DOHH2 (cell line): ENCODE results near the gene PACSIN1.

Experiments
- EZH2phosphoT487 ChIP-seq: fragments of 200-600 bp; sonication (generic); IDR thresholded peaks from 2 replicates; pipeline ENCODE4 v1.6.1; 2017; ENCODE audit warnings: borderline replicate concordance, mild to moderate bottlenecking, antibody characterized with exemption, low read length, moderate library complexity, mixed read lengths
- TF ChIP-seq, protein P1 (sequence below): fragments of 200-600 bp; sonication (generic); IDR thresholded peaks from one replicate; pipeline ENCODE4 v1.5.1; 2014; ENCODE audit warnings: antibody characterized with exemption, mild to moderate bottlenecking, low read depth, low read length; ENCODE audit not compliant: poor library complexity, severe bottlenecking

DNA sequence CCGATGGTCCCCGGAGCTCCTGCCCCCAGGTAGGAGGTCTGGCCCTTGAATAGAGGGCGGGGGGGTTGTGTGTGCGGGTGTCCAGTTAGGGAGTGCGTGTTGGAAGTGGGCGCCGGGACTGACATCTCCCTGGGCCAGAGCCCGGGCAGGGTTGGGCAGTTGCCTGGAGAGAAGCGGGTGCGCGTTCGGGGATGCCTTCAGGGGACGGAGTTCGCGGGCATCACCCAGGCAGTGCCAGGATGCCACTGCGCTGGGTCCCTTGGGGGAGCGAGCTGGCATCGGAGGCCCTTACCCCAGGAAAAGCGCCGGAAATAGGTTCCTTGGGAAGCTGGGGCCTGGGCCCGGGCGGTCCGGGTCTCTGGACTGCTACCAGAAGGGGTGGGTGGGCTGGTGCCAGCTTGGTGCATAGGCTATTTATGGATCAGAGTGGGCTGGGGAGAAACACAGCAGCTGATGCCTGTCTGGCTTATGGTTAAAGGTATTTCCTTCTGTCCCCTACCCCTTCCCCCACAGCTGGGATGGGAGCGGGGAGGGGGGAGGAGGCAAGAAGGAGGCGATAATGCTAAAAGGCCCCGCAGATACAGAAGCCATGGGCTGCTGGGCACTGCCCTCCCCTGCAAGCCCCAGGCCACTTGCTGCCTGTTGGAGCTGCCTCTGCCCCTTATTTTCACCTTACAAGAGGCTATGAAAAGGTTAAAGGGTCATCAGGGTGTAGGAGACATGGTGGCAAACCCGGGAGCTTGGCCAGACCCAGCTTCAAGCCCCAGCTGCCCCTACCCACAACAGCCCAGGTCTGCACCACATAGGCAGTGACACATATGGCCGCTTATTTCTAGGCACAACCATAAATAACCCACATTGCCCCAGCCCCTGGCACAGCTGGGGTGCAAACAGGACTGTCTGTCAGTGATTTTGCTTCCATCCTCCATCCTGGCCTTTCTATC lies 638 bp downstream of the PACSIN1 start:
- TF ChIP-seq, protein P1, sequence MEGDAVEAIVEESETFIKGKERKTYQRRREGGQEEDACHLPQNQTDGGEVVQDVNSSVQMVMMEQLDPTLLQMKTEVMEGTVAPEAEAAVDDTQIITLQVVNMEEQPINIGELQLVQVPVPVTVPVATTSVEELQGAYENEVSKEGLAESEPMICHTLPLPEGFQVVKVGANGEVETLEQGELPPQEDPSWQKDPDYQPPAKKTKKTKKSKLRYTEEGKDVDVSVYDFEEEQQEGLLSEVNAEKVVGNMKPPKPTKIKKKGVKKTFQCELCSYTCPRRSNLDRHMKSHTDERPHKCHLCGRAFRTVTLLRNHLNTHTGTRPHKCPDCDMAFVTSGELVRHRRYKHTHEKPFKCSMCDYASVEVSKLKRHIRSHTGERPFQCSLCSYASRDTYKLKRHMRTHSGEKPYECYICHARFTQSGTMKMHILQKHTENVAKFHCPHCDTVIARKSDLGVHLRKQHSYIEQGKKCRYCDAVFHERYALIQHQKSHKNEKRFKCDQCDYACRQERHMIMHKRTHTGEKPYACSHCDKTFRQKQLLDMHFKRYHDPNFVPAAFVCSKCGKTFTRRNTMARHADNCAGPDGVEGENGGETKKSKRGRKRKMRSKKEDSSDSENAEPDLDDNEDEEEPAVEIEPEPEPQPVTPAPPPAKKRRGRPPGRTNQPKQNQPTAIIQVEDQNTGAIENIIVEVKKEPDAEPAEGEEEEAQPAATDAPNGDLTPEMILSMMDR = no peak
- TF ChIP-seq EZH2phosphoT487 = no peak
